Daoy (cell line): ENCODE data around the gene NADSYN1. TPM values are rescaled to one million over a fixed set of nuclear protein-coding genes. Genes with fewer than 3 reads are reported as not detected.
"Not testable (repeated sequence)": the region's sequence is repeated elsewhere in the genome, so short reads cannot be mapped to it uniquely, and the experiment has no call there.

Experiments used
- DNase-seq: peaks from one replicate; pipeline ENCODE4 v3.0.0-alpha.2; 2015; ENCODE audit warnings: low read depth
- total RNA-seq: library from RNA; depleted of rRNA; stranded (reverse); fragments of >200 nt; shearing (Covaris generic); gene quantifications from 2 replicates; pipeline ENCODE4 v1.2.3, GENCODE V29; 2014; rRNA removed

NADSYN1 gene
- 21.1 and 34.9 TPM in 2 replicates for total RNA-seq

GRCh38 chr11:71453037-71453917 lies at the start of gene NADSYN1:
Gene NADSYN1, plus strand, starts transcription at chr11:71453203. Its CDS starts 94 bp downstream, at chr11:71453297.
- peak; percentile 98 for DNase-seq

GRCh38 chr11:71404209-71404608 lies 48.8 kb upstream of the NADSYN1 start:
- no peak for DNase-seq

GRCh38 chr11:71406681-71407080 lies 46.3 kb upstream of the NADSYN1 start:
- DNase-seq: no peak

DNA sequence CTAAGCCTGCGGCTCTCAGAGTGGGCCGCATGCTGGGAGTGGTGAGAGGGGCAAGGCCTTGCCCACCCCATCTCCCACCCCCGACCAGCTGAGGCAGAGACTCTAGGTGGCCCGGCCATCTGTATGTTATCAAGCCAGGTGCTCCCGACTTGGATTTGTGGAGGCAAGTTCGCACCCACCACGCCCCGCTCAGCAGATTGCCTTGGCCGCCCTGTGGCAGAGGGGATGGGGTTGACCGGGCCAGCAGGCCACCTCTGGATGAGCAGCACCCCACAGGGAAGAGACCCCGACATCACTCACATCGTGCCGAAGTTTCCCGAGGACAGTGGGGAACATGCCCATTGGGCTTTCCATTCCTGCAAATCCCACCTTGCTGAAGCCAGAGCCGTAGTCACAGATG lies 45.6 kb upstream of the NADSYN1 start:
- DNase-seq: no peak

- DNase-seq: no peak
Measured at GRCh38 chr11:71408826-71409225, 44.2 kb upstream of the NADSYN1 start.

- no peak for DNase-seq
Measured at GRCh38 chr11:71410363-71410966, 42.5 kb upstream of the NADSYN1 start.

- DNase-seq: no peak
Measured at GRCh38 chr11:71414645-71415044, 38.4 kb upstream of the NADSYN1 start.

DNA sequence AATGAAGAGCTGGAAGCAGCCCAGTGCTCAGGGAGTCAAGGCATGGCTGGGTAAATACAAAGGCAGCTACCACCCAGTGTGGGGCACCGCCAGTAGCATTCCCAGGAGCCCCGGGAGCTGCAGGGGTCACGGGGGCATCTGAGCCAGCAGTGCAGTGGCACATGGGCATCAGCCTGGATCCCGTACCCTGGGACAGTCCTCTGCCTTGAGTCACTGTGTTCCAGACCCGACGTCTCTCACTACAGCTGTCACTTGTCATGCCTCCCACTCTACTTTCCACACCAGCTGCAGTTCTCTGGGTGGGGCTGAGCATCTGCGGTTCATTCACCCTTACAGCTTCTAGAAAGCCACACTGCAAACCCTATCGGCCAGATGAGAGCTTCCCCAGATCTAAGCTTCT lies 34.4 kb upstream of the NADSYN1 start:
- DNase-seq: no peak

GRCh38 chr11:71420455-71421241 lies 32.4 kb upstream of the NADSYN1 start:
- peak; percentile 64 for DNase-seq

- no peak for DNase-seq
Measured at GRCh38 chr11:71421392-71421950, 31.5 kb upstream of the NADSYN1 start.

DNA sequence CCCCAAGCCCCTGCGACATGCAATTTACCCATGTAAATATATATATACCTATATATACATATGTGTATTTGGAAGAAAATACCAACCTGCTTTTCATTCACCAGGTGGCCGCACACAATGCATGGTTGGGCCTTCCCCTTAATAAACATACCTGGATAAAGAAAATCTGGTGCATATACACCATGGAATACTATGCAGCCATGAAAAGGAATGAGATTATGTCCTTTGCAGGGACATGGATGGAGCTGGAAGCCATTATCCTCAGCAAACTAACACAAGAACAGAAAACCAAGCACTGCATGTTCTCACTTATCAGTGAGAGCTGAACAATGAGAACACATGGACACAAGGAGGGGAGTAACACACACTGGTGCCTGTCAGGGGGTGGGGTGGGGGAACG lies 30.7 kb upstream of the NADSYN1 start:
- not testable (repeated sequence) for DNase-seq

- DNase-seq: no peak
Measured at GRCh38 chr11:71423181-71423790, 29.7 kb upstream of the NADSYN1 start.

DNA sequence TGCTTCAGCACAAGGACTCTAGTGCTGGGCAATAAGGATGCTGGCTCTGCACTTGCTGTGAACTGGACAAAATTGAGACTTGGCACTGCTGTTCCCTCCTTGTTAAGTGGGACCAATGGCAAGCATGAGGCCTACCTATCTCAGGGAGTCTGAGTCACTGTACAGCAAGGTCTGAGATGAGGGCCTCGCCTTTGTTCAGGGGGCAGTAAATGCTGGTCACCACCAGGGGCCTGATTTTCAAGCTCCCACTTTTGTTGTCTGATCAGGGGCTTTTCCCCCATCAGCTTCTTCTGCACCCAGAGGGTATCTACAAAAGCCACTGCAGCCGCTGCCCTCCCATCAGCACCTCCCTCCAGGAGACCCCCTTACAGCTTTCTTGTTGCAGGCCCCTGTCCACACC lies 27.6 kb upstream of the NADSYN1 start:
- DNase-seq: no peak

GRCh38 chr11:71425860-71426259 lies 27.1 kb upstream of the NADSYN1 start:
- DNase-seq: no peak

DNA sequence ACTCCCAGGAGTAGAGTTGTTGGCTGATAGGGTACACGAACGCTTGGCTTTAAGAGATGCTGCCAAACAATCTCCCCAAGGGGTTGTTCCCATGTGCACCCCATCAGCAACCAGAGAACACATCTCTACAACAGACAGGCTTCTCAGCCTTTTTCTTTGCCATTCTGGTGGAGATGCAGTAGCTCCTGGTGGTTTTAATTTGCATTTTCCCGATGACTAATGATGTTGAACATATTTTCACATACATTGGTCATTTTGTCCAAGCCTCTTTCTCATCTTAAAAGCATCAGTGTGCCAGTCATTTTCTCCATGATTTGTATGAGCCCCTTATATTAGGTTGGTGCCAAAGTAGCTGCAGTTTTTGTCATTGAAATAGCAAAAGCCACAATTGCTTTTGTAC lies 26.6 kb upstream of the NADSYN1 start:
- DNase-seq: no peak

DNA sequence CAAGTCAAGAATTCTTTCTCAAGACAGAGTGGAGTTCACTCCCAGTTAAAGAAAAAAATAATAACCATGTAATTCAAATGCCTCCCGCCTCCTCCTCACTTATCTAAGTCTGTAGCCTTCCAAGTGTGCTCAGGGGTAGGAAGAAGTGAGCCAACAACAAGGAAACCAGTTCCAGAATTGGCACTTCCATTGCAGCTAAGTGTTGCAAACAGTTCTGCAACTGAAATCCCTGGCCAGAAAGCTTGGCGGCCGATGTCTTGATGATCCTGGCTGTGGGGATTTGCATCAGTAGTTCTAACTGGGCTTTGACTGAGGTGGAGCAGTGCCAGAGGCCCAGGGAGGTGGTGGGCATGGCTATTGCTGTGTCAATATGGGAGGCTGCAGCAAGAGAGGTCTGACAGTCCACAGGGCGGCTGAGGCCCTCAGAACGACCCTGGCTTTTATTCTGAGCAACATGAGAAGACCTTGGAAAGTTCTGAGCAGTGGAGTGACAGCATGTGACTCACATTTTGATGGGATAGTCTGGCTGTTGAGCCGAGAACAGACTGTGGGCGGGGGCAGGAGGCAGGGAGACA lies 24.1 kb upstream of the NADSYN1 start:
- DNase-seq: no peak

- no peak for DNase-seq
Measured at GRCh38 chr11:71429701-71430100, 23.3 kb upstream of the NADSYN1 start.

GRCh38 chr11:71430166-71430565 lies 22.8 kb upstream of the NADSYN1 start:
- DNase-seq: no peak

- DNase-seq: no peak
Measured at GRCh38 chr11:71431271-71431670, 21.7 kb upstream of the NADSYN1 start.

- DNase-seq: no peak
Measured at GRCh38 chr11:71432761-71433647, 20.0 kb upstream of the NADSYN1 start.
